C4-2B (cell line): ENCODE measurements around the gene OTOA.

Source experiments
- CTCF ChIP-seq: fragments of 450-650 bp; conservative IDR thresholded peaks from 2 replicates; pipeline ENCODE4 v1.5.1; 2017; ENCODE audit warnings: mild to moderate bottlenecking
- ZFX ChIP-seq: fragments of 450-650 bp; IDR thresholded peaks from 2 replicates; pipeline ENCODE4 v1.6.1; 2017

GRCh38 chr16:21656795-21657768, 6.7 kb upstream of the OTOA start:
- TF ChIP-seq CTCF, result peak; percentile 91
- no peak for TF ChIP-seq ZFX
